K562 (cell line): ENCODE results near the gene ATG4C.

ENCODE experiments used
- CREB1 ChIP-seq, 2 experiments: sonication (generic) in 1 of 2; formaldehyde crosslinking in 1 of 2; IDR thresholded peaks; 2 replicates each; pipeline versions ENCODE4 v1.6.1 to v1.8.0; 2012 to 2022; ENCODE audit warnings: inconsistent platforms in 1 of 2, mild to moderate bottlenecking in 1 of 2, missing genetic modification reagents in 1 of 2, moderate library complexity in 1 of 2
- DMBX1 ChIP-seq: fragments of 250-450 bp; sonication (Bioruptor Pico); IDR thresholded peaks from 2 replicates; pipeline ENCODE4 v1.8.0; 2022; ENCODE audit warnings: inconsistent platforms, mild to moderate bottlenecking, moderate library complexity, borderline replicate concordance
- GABPB1 ChIP-seq: sonication (generic); formaldehyde crosslinking; IDR thresholded peaks from 2 replicates; pipeline ENCODE4 v1.8.0; 2022; ENCODE audit warnings: mild to moderate bottlenecking, missing genetic modification reagents
- RBM25 ChIP-seq: fragments of 200-400 bp; formaldehyde crosslinking; IDR thresholded peaks from 2 replicates; pipeline ENCODE4 v1.6.1; 2018; ENCODE audit warnings: low read length, low read depth, moderate library complexity; ENCODE audit not compliant: severe bottlenecking
- ZNF785 ChIP-seq: fragments of 250-450 bp; sonication (Bioruptor Pico); IDR thresholded peaks from 2 replicates; pipeline ENCODE4 v1.4.0; 2020; ENCODE audit warnings: mild to moderate bottlenecking

DNA sequence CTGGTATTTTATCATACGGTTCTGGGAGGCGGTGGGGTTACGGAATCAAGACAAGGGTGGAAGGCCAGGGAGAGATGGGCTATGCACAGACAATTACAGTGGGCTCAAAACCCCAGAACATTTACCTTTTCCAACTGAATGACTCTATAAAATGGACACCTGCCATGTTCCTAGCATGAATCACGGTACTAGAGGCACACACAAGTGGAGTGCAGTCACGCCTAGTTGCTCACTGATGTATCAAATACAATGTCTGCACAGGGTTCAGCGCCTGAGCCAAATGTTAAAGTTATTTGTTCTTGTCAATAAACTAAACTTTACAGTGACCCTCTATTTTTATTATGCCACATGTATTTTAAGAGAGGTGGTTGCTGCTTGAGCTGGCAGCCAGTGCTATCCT, 121.4 kb downstream of the ATG4C start:
- TF ChIP-seq DMBX1 (CRISPR knock-in tag): no peak
- no peak for TF ChIP-seq GABPB1 (CRISPR knock-in tag)
- TF ChIP-seq RBM25: no peak
- no peak for TF ChIP-seq CREB1 (IDR thresholded peaks at IDR 0.05)
- TF ChIP-seq CREB1 (CRISPR knock-in tag; IDR thresholded peaks at IDR 0.05): no peak
- no peak for TF ChIP-seq ZNF785 (CRISPR knock-in tag)
